ENCODE measurements around the gene CEP152.

Gene CEP152

DNA sequence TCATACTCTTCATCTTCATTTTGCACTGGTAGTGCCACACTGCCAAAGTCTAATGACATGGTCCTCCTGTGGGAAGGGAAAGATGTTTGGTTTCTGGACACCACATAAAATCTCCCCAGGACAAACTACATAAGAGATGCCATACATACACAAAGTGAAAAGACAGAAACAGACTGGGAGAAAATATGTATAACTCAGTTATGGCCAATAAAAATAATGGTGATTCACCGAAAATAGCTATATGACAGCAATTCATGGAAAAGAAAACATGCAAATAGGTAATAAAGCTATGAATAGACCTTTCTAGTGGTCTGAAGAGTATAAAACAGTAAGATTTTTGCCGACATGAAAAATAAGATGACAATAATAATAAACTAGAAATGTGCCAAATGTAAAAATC, 5.3 kb downstream of the CEP152 start:
- no peak for DNase-seq (ENCODE audit: extremely low read depth, low read depth)
- TF ChIP-seq, protein P1, sequence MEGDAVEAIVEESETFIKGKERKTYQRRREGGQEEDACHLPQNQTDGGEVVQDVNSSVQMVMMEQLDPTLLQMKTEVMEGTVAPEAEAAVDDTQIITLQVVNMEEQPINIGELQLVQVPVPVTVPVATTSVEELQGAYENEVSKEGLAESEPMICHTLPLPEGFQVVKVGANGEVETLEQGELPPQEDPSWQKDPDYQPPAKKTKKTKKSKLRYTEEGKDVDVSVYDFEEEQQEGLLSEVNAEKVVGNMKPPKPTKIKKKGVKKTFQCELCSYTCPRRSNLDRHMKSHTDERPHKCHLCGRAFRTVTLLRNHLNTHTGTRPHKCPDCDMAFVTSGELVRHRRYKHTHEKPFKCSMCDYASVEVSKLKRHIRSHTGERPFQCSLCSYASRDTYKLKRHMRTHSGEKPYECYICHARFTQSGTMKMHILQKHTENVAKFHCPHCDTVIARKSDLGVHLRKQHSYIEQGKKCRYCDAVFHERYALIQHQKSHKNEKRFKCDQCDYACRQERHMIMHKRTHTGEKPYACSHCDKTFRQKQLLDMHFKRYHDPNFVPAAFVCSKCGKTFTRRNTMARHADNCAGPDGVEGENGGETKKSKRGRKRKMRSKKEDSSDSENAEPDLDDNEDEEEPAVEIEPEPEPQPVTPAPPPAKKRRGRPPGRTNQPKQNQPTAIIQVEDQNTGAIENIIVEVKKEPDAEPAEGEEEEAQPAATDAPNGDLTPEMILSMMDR (IDR thresholded peaks at IDR 0.05; ENCODE audit: low read depth, low read length), result no peak

GRCh38 chr15:48803877-48804276, 7.0 kb downstream of the CEP152 start:
- no peak for DNase-seq (ENCODE audit: extremely low read depth, low read depth)

GRCh38 chr15:48802867-48803266, 8.0 kb downstream of the CEP152 start:
- TF ChIP-seq, protein P1 (IDR thresholded peaks at IDR 0.05; ENCODE audit: low read depth, low read length), result no peak
- peak; percentile 62 for DNase-seq (ENCODE audit: extremely low read depth, low read depth)

More at GRCh38 chr15:48803877-48804276, 7.0 kb downstream of the CEP152 start:
- TF ChIP-seq, protein P1 (IDR thresholded peaks at IDR 0.05; ENCODE audit: low read depth, low read length), result no peak

DNA sequence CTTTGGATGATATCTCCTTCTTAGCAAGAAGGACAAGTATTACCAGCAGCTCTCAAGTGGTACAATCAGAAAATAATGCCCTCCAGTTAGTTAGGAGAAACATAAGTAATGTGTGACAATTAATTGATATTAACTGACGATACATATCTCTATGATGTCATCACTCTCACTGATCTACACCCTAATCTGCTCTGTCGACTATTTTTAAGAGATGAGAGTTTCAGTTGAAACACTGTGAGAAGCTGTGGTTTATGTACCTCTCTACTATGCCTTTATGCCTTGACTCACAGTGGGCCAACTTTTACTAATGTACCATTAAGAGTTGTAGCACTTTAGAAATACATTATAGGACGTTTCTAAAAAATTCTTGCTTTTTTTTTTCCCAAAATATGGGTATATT, 8.6 kb downstream of the CEP152 start:
- DNase-seq (ENCODE audit: extremely low read depth, low read depth), result no peak
- TF ChIP-seq, protein P1 (IDR thresholded peaks at IDR 0.05; ENCODE audit: low read depth, low read length), result no peak

GRCh38 chr15:48800811-48801455, 9.9 kb downstream of the CEP152 start:
- TF ChIP-seq, protein P1 (IDR thresholded peaks at IDR 0.05; ENCODE audit: low read depth, low read length), result peak; percentile 50
- no peak for DNase-seq (ENCODE audit: extremely low read depth, low read depth)

GRCh38 chr15:48800245-48800644, 10.6 kb downstream of the CEP152 start:
- no peak for DNase-seq (ENCODE audit: extremely low read depth, low read depth)
- TF ChIP-seq, protein P1 (IDR thresholded peaks at IDR 0.05; ENCODE audit: low read depth, low read length), result no peak

DNA sequence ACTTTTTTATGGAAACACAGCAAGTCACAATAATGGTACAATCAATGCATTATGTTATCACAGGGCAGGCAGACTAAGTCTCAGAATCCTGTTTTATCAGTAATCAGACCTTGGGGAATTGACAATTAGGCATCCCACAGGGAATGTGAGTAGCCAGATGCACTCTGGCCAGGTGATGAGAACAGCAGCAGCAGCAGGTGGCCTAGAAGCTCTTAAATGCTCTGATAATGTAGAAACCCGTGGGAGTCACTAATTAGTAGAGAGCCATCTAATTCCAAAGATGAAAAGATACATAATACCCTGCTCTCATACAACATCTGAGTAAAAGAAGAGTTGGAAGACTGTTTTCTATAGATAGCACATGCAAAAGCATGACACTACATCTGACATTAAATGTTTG, 12.6 kb downstream of the CEP152 start:
- no peak for DNase-seq (ENCODE audit: extremely low read depth, low read depth)
- TF ChIP-seq, protein P1 (IDR thresholded peaks at IDR 0.05; ENCODE audit: low read depth, low read length), result no peak
